ENCODE results near the gene PADI4. TPM values are rescaled to one million over a fixed set of nuclear protein-coding genes. Genes with fewer than 3 reads are reported as not detected.

The PADI4 gene
- total RNA-seq, 1 donor from 2014 or later = not detected

GRCh38 chr1:17282836-17283235 lies 25.2 kb upstream of the PADI4 start:
- no peak for DNase-seq

GRCh38 chr1:17286646-17287045 lies 21.4 kb upstream of the PADI4 start:
- no peak for DNase-seq

GRCh38 chr1:17287130-17287776 lies 20.7 kb upstream of the PADI4 start:
- no peak for DNase-seq

GRCh38 chr1:17289721-17290120 lies 18.3 kb upstream of the PADI4 start:
- DNase-seq = no peak

GRCh38 chr1:17290553-17290952 lies 17.4 kb upstream of the PADI4 start:
- DNase-seq = no peak

- DNase-seq = no peak
Measured at GRCh38 chr1:17292299-17293160, 15.5 kb upstream of the PADI4 start.

- no peak for DNase-seq
Measured at GRCh38 chr1:17293681-17294425, 14.1 kb upstream of the PADI4 start.

- DNase-seq = no peak
Measured at GRCh38 chr1:17295292-17295691, 12.7 kb upstream of the PADI4 start.

- no peak for DNase-seq
Measured at GRCh38 chr1:17296086-17296485, 11.9 kb upstream of the PADI4 start.

- no peak for DNase-seq
Measured at GRCh38 chr1:17297991-17298390, 10.0 kb upstream of the PADI4 start.

GRCh38 chr1:17301767-17302166 lies 6.2 kb upstream of the PADI4 start:
- no peak for DNase-seq

GRCh38 chr1:17304151-17304825 lies 3.7 kb upstream of the PADI4 start:
- no peak for DNase-seq

GRCh38 chr1:17304826-17305175 lies 3.2 kb upstream of the PADI4 start:
- DNase-seq = no peak

- DNase-seq = no peak
Measured at GRCh38 chr1:17305576-17306095, 2.4 kb upstream of the PADI4 start.

- no peak for DNase-seq
Measured at GRCh38 chr1:17306407-17306806, 1.6 kb upstream of the PADI4 start.

- no peak for DNase-seq
Measured at GRCh38 chr1:17306921-17307320, 1.1 kb upstream of the PADI4 start.

GRCh38 chr1:17307329-17307728 lies 668 bp upstream of the PADI4 start:
- DNase-seq = no peak

- DNase-seq = no peak
Measured at GRCh38 chr1:17308593-17308992, 596 bp downstream of the PADI4 start.

GRCh38 chr1:17309426-17310067 lies 1.6 kb downstream of the PADI4 start:
- no peak for DNase-seq

- DNase-seq = no peak
Measured at GRCh38 chr1:17310068-17310640, 2.2 kb downstream of the PADI4 start.

GRCh38 chr1:17313530-17314309 lies 5.7 kb downstream of the PADI4 start:
- DNase-seq = no peak
